T-helper 2 cell treated with Interferon-gamma antibody and Interleukin-4, amounts not matched to agents 100 ng/mL and 5 ng/mL, for 36 hours (primary cell): ENCODE results near the gene LIMS2. TPM values are rescaled to one million over a fixed set of nuclear protein-coding genes. Genes with fewer than 3 reads are reported as not detected.

Experiments used
- intact Hi-C: fragments of 100-400 bp; cut with micrococcal nuclease; formaldehyde crosslinking; loops from one replicate; pipeline ENCODE4 v1.15.1; 2023
- total RNA-seq: library from RNA; stranded (reverse); gene quantifications from 2 replicates; pipeline ENCODE4 v1.2.3, GENCODE V29; 2022

The LIMS2 gene
- total RNA-seq, 1 donor from 2014 or later = 24.2 TPM

DNA sequence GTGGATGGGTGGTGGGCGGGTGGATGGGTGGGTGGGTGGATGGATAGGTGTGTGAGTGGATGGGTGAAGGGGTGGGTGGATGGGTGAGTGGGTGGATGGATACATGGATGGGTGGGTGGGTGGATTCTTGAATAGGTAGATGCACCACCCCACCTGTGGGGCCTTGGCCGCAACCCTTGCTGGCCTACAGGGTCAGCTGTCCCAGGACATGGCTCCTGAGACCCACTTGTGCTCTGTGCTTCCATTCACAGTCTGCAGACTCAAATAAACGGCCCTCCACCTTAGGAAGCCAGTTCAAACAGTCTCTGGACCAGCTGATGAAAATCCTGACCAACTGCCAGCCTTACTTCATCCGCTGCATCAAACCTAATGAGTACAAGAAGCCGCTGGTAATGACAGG, 85.5 kb downstream of the LIMS2 start:
- intact Hi-C loops = no loop called here

DNA sequence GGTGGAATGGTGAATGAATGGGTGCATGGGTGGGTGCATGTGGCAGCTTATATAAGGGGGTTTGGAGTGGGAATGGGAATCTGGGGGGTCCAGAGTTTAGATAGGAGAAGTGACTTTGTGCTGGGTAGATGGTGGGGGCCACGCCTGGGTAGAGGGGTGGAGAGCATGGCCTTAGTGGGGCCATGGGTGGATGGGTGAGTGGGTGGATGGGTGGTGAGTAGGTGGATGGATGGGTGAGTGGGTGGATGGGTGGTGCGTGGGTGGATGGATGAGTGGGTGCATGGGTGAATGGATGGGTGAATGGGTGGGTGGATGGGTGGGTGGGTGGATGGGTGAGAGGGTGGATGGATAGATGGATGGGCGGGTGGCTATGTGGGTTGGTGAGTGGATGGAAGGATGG, 86.0 kb downstream of the LIMS2 start:
- intact Hi-C loops = no loop called here

Other genes starting within 250 kb of the LIMS2 start
- gene IWS1, start 149.0 kb downstream of the LIMS2 start, total RNA-seq = 44.3 and 44.6 TPM in 2 replicates
- gene MYO7B, start 139.8 kb downstream of the LIMS2 start, total RNA-seq = 1.6 and 1.7 TPM in 2 replicates
- gene GPR17, start 29.4 kb downstream of the LIMS2 start, total RNA-seq = not detected in 2 replicates
- gene SFT2D3, start 26.0 kb upstream of the LIMS2 start, total RNA-seq = 4.4 and 4.7 TPM in 2 replicates
- 69.8 and 78.3 TPM in 2 replicates for gene WDR33, start 135.6 kb upstream of the LIMS2 start, total RNA-seq
- 48.7 and 53.1 TPM in 2 replicates for gene POLR2D, start 182.6 kb upstream of the LIMS2 start, total RNA-seq
- gene AMMECR1L, start 210.4 kb upstream of the LIMS2 start, total RNA-seq = 14.6 and 16.4 TPM in 2 replicates